Spleen (tissue), 7 donors: ENCODE data around the gene BCHE.

Experiments
- POLR2A ChIP-seq, 3 donors: fragments of 450-650 bp; IDR thresholded peaks; one replicate each; pipeline ENCODE4 v1.5.1; 2017; ENCODE audit warnings: antibody characterized with exemption in 3 of 3, mild to moderate bottlenecking in 1 of 3
- POLR2AphosphoS5 ChIP-seq, 3 donors: sonication (generic); formaldehyde crosslinking; IDR thresholded peaks; one replicate each; pipeline ENCODE4 v1.5.1; 2017; ENCODE audit warnings: antibody characterized with exemption in 3 of 3
- TF ChIP-seq, protein P1 (sequence below), 11 experiments: fragments of 200-600 bp in 7 of 11; fragments of 450-650 bp in 4 of 11; sonication (generic) in 4 of 11; IDR thresholded peaks in 8 of 11; conservative IDR thresholded peaks in 3 of 11; 1 replicate in 7 of 11; 2 replicates in 4 of 11; pipeline versions ENCODE4 v1.4.0 to v1.8.0; 2016 to 2021; ENCODE audit warnings: antibody characterized with exemption in 11 of 11, inconsistent platforms in 4 of 11, mild to moderate bottlenecking in 1 of 11
- donor health status: DM: no; HTN: no; CAD: no; lungs with moderate emphysema.
- donor health status: DM: no; HTN: no; CAD: no.
- donor health status: DM: no; HTN: no; CAD: no.

DNA sequence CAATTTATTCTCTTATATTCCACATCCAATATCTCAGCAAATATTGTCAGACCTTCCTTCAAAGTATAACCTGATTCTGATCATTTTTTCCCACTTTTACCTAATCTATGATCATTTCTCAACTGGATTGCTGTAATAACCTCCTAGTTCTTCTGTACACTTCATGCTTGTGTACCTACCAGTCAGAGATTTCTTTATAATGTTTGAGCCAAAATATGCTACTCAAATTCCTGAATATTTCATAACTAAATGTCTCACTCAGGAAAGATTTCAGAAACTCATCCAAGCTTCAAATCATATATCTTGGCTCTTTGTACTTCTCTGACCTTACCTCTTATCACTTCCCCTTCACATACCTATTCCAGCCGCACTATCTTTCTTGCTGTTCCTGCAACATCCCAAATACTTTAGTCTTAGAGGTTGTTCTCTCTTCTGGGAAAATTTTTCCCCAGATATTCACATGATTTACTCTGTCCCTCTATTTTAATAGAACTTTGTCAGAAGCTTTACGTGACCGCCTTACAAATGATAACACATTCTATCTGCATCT is 20.0 kb downstream of the BCHE start:
- TF ChIP-seq, protein P1, sequence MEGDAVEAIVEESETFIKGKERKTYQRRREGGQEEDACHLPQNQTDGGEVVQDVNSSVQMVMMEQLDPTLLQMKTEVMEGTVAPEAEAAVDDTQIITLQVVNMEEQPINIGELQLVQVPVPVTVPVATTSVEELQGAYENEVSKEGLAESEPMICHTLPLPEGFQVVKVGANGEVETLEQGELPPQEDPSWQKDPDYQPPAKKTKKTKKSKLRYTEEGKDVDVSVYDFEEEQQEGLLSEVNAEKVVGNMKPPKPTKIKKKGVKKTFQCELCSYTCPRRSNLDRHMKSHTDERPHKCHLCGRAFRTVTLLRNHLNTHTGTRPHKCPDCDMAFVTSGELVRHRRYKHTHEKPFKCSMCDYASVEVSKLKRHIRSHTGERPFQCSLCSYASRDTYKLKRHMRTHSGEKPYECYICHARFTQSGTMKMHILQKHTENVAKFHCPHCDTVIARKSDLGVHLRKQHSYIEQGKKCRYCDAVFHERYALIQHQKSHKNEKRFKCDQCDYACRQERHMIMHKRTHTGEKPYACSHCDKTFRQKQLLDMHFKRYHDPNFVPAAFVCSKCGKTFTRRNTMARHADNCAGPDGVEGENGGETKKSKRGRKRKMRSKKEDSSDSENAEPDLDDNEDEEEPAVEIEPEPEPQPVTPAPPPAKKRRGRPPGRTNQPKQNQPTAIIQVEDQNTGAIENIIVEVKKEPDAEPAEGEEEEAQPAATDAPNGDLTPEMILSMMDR (IDR thresholded peaks at IDR 0.05 in 8 of 11, conservative IDR thresholded peaks at IDR 0.05 in 3 of 11): no peak
- TF ChIP-seq POLR2A (IDR thresholded peaks at IDR 0.05) (no peak), POLR2AphosphoS5 (IDR thresholded peaks at IDR 0.05) (no peak)
